Measurements from ENCODE around the gene CES5A.

DNA sequence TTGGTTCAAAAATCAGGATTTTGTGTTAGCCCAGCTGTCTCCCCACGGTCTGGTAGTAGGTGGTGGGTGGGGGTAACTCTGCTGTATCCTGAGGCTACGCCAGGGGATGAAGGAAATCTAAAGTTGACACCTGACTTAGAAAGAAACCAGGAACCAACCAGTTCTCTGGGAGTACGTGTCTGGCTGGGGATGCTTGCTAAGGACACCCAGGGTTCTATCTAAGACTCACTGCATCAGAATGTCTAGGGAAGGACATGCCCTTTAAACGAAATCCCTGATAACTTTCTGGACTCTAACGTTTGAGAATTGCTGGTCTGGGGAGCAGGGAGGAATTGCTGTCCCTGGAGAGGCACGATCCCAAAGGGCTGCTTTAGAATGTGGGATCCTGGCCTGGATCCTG, 39.2 kb upstream of the CES5A start:
- TF ChIP-seq FOXM1 (IDR thresholded peaks at IDR 0.05; ENCODE audit: borderline replicate concordance, low read depth) = no peak
- no peak for TF ChIP-seq CREB1 (IDR thresholded peaks at IDR 0.05; ENCODE audit: low read depth)
- no peak for TF ChIP-seq TEAD4 (IDR thresholded peaks at IDR 0.05)
- TF ChIP-seq EP300 (IDR thresholded peaks at IDR 0.05; ENCODE audit: borderline replicate concordance) = no peak
- TF ChIP-seq, protein P1, sequence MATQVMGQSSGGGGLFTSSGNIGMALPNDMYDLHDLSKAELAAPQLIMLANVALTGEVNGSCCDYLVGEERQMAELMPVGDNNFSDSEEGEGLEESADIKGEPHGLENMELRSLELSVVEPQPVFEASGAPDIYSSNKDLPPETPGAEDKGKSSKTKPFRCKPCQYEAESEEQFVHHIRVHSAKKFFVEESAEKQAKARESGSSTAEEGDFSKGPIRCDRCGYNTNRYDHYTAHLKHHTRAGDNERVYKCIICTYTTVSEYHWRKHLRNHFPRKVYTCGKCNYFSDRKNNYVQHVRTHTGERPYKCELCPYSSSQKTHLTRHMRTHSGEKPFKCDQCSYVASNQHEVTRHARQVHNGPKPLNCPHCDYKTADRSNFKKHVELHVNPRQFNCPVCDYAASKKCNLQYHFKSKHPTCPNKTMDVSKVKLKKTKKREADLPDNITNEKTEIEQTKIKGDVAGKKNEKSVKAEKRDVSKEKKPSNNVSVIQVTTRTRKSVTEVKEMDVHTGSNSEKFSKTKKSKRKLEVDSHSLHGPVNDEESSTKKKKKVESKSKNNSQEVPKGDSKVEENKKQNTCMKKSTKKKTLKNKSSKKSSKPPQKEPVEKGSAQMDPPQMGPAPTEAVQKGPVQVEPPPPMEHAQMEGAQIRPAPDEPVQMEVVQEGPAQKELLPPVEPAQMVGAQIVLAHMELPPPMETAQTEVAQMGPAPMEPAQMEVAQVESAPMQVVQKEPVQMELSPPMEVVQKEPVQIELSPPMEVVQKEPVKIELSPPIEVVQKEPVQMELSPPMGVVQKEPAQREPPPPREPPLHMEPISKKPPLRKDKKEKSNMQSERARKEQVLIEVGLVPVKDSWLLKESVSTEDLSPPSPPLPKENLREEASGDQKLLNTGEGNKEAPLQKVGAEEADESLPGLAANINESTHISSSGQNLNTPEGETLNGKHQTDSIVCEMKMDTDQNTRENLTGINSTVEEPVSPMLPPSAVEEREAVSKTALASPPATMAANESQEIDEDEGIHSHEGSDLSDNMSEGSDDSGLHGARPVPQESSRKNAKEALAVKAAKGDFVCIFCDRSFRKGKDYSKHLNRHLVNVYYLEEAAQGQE (IDR thresholded peaks at IDR 0.05; ENCODE audit: low read depth) = no peak
- TF ChIP-seq EGR1 (IDR thresholded peaks at IDR 0.05) = no peak
- TF ChIP-seq, protein P2, sequence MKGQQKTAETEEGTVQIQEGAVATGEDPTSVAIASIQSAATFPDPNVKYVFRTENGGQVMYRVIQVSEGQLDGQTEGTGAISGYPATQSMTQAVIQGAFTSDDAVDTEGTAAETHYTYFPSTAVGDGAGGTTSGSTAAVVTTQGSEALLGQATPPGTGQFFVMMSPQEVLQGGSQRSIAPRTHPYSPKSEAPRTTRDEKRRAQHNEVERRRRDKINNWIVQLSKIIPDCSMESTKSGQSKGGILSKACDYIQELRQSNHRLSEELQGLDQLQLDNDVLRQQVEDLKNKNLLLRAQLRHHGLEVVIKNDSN (IDR thresholded peaks at IDR 0.05) = no peak

All from Ishikawa (cell line).